ENCODE data around the gene GPR152.

GRCh38 chr11:67453816-67454732, 1.5 kb upstream of the GPR152 start:
- TF ChIP-seq EZH2 (IDR thresholded peaks at IDR 0.05; ENCODE audit: borderline replicate concordance, low read length) (no peak), CTCF (conservative IDR thresholded peaks at IDR 0.05 in 1 of 2, IDR thresholded peaks at IDR 0.05 in 1 of 2; ENCODE audit: extremely low read depth in 1 of 2, insufficient read depth in 1 of 2, low read depth in 1 of 2, low read length in 2 of 2) (no peak)
